HG02884 (cell line): ENCODE measurements around the gene TNFSF12.

Experiments
- ATAC-seq: cut with Tn5 transposase; IDR thresholded peaks from one replicate; pipeline ENCODE4 v1.9.1; 2021; ENCODE audit warnings: mild to moderate bottlenecking, moderate library complexity; ENCODE audit not compliant: unreplicated experiment

TNFSF12 gene

GRCh38 chr17:7541074-7541621 is 7.7 kb upstream of the TNFSF12 start:
- no peak for ATAC-seq

- no peak for ATAC-seq
Observed at GRCh38 chr17:7544911-7545310, 3.9 kb upstream of the TNFSF12 start.

DNA sequence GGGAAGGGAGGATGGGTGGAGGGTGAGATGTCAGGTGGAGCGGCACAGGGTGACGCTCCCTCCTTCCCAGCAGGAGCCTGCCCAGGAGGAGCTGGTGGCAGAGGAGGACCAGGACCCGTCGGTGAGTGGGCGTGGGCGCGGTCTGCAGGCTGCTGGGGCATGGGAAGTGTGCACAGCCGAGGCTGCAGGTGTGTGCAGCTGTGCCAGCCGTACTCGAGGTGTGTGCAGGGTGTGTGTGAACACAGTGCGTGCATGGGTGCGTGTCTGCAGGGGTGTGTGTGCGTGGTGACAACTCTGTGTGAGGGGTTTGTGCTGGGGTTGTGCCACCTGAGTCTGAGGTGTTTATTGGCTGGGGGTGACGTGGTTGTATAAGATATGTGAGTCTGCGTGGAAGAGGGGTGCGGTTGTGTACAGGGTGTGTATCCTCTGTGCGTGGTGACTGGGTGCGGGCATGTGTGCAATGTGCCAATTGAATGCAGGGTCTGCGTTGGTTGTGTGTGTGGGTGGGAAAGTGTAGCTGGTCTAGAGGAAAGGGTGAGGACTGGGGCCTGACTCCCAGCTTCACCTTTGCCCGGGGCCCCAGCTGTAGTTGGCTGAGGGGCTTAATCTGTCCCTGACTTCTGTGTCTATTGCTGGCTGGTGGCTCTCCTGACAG is 670 bp downstream of the TNFSF12 start:
- no peak for ATAC-seq

DNA sequence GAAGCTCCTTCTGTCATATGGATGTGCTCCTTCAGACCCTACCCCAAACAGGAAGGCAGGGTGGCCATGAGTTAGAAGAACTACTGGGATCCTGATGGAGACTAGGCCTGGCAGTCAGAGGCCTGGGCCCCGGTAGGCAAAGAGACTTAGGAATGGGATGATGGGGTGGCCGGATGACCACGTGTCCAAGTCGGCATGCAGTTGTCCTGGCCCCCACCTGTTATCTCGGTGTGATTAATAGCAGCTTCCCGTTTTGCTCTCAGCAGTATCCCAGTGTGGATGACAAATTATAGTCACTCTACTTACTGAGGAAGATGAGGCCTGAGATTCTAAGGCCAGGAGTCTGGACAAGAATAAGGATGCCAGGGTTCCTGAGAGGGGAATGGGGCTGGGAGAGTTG is 1.5 kb downstream of the TNFSF12 start:
- ATAC-seq = no peak

GRCh38 chr17:7551396-7551795 is 2.5 kb downstream of the TNFSF12 start:
- ATAC-seq = no peak

DNA sequence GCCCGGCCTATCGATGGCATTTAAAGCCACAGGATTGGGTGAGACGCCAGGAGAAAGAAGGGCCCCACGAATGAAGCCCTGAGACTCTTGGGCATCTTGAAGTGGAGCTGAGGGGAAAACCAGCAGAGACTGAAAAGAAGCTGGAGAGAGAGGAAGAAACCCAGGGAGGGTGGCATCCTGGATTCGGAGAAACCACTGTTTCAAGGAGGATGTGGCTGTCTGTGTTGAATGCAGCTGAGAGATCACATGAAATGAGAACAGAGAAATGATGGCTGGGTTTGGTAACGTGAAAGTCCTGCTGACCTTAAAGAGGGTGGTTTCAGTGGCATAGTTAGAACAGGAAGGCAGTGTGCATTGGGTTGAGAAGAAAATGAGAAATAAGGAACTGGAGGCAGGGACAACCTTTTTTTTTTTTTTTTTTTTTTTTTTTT is 3.8 kb downstream of the TNFSF12 start:
- ATAC-seq = no peak

GRCh38 chr17:7553356-7553755 is 4.5 kb downstream of the TNFSF12 start:
- no peak for ATAC-seq

DNA sequence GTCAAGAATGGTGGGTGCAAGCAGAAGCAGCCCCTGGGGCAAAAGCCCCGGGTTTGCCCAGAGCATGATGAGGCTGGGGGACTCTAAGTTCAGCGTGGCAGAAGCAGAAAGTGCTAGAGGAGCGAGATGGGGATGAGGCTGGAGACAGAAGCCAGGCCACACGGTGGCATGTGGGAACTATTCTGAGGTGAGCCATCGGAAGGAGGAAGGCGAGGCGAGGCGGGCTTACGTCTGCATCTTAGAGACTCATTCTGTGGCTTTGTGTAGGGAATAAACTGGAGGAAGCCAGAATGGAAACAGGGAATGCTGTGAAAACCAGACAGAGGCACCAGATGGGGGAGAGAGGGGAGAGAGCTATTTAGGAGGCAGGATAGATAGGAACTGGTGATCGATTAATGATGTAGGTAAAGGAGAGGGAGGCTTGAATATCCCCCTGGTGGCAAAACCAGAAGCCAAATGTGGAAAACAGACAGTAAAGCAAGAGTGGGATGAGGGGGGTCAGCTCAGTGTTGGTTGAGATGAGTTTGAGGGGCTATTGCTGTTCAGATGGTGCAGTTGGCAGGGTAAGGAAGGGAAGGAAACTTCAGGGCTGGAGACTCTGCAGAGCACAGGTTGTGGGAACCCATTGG is 6.6 kb downstream of the TNFSF12 start:
- ATAC-seq = no peak

- no peak for ATAC-seq
Observed at GRCh38 chr17:7556627-7557026, 7.8 kb downstream of the TNFSF12 start.

GRCh38 chr17:7557147-7557764 is 8.4 kb downstream of the TNFSF12 start:
- ATAC-seq = no peak

DNA sequence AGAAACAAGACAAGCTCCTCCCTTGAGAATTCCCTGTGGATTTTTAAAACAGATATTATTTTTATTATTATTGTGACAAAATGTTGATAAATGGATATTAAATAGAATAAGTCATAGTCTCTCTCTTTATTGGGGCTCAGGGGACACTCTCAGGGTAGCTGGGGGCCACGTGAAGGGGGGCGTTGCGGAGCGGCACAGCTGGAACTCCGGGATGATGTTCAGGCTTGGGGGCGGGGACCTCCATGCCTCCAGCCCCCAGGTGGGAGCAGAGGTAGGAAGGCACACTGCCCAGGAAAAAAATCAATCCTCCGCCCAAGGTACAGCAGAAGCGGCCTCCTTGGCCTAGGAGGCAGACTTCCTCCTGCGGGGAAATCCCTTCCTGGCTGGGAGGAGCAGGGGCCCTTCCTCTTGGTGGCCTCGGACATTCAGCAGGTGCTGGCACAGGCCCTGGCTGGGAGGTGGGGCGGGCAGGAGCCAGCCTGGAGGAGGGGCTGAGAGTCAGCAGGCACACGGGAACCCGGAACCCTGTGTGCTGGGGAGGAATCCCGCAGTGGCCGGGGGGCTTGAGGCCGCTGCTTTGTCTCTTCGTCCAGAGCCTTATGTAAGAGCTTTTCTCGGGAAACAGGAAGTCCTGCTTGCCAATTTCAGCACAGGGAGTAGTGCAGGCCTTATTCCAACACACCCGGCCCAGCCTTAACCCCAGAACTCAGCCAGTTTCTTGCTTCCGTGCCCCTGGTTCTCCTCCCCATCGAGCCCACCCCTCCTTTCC is 9.1 kb downstream of the TNFSF12 start:
- ATAC-seq = no peak

GRCh38 chr17:7558544-7559319 is 9.9 kb downstream of the TNFSF12 start, which contains the start of gene TNFSF13:
TNFSF13 (plus strand) TSS chr17:7558750; CDS start chr17:7559040, 290 bp downstream.
- no peak for ATAC-seq

DNA sequence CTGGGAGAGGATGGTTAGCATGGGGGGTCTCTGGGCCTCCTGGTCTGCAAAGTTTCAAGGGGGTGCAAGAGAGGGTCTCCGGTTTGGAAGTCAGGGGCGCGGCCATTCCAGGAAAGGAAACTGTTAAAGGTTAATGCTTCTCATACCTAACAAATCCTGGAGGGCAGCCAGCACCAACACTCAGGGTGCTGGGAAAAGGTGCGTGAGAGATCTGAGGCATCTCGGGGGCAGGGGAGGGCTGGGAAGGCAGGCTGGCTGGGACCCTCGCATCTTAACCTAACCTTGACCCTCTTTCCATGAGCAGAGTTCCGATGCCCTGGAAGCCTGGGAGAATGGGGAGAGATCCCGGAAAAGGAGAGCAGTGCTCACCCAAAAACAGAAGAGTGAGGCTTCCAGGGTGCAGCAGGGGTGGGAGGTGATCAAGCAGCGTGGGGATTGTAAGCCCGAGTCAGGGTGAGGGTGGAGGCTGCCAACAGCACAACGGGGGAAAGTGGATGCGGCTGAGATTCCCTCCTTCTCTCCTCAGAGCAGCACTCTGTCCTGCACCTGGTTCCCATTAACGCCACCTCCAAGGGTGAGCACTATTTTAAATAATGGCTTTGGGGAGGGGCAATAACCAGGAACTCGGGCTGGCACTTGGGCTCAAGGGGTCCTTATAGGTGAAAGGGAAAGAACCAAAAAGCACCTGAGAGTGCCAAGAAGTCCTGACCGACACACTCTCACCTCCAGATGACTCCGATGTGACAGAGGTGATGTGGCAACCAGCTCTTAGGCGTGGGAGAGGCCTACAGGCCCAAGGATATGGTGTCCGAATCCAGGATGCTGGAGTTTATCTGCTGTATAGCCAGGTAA is 10.7 kb downstream of the TNFSF12 start:
- ATAC-seq = no peak

GRCh38 chr17:7560172-7561027 is 11.5 kb downstream of the TNFSF12 start:
- ATAC-seq = no peak

- no peak for ATAC-seq
Observed at GRCh38 chr17:7561028-7561575, 12.2 kb downstream of the TNFSF12 start.

GRCh38 chr17:7561589-7562207 is 12.8 kb downstream of the TNFSF12 start, which contains the start of gene SENP3:
SENP3 (plus strand) TSS chr17:7561919; CDS start chr17:7563077, 1,158 bp downstream.
- ATAC-seq = peak; percentile 41

GRCh38 chr17:7562208-7562605 is 13.3 kb downstream of the TNFSF12 start:
- no peak for ATAC-seq
